PC-9 (cell line): ENCODE data around the gene MTIF2. TPM values are rescaled to one million over a fixed set of nuclear protein-coding genes. Genes with fewer than 3 reads are reported as not detected.
"Not testable (repeated sequence)": the region's sequence is repeated elsewhere in the genome, so short reads cannot be mapped to it uniquely, and the experiment has no call there.

Experiments used
- BruUV-seq: library from RNA; stranded (reverse); fragments of 400-500 nt; replicated peaks from 2 replicates; lab custom pipeline; 2021; lab: Mats Ljungman, UMichigan
- CTCF ChIA-PET: fragments of 300-600 bp; sonication (Branson Sonifier 250); formaldehyde crosslinking; loops from one replicate; lab custom pipeline; 2022; ENCODE audit warnings: antibody characterized with exemption; lab: Charles Lee
- POLR2A ChIA-PET: fragments of 300-600 bp; sonication (Branson Sonifier 250); formaldehyde crosslinking; loops from one replicate; lab custom pipeline; 2022; ENCODE audit warnings: antibody characterized with exemption; ENCODE audit not compliant: unreplicated experiment; lab: Charles Lee
- DNase-seq, 2 experiments: peaks; one replicate each; pipeline versions ENCODE4 v3.0.0 to v3.0.0-alpha.2; 2015 to 2022; ENCODE audit warnings: mixed read lengths in 1 of 2
- H2AFZ ChIP-seq: fragments of 200-600 bp; sonication (generic); 2 replicates; pipeline ENCODE4 v1.8.1; 2017; ENCODE audit warnings: antibody characterized with exemption
- H3F3A ChIP-seq: fragments of 200-600 bp; sonication (generic); 2 replicates; pipeline ENCODE4 v1.8.1; 2017; ENCODE audit warnings: antibody characterized with exemption, mild to moderate bottlenecking, low read depth; ENCODE audit not compliant: insufficient read depth
- H3K27ac ChIP-seq: fragments of 200-600 bp; sonication (generic); 2 replicates; pipeline ENCODE4 v1.6.1; 2016; ENCODE audit warnings: mixed run types
- H3K27me3 ChIP-seq: fragments of 200-600 bp; sonication (generic); 2 replicates; pipeline ENCODE4 v1.6.1; 2016; ENCODE audit warnings: low read depth, mixed run types; ENCODE audit not compliant: insufficient read depth
- H3K36me3 ChIP-seq: fragments of 200-600 bp; sonication (generic); 2 replicates; pipeline ENCODE4 v1.6.1; 2016; ENCODE audit warnings: low read depth, mixed run types
- H3K4me1 ChIP-seq: fragments of 200-600 bp; sonication (generic); replicated peaks from 2 replicates; pipeline ENCODE4 v1.6.1; 2016; ENCODE audit warnings: mixed run types; ENCODE audit not compliant: insufficient read depth
- H3K4me2 ChIP-seq: fragments of 200-600 bp; sonication (generic); 2 replicates; pipeline ENCODE4 v1.6.1; 2017; ENCODE audit warnings: mixed run types
- H3K4me3 ChIP-seq: fragments of 200-600 bp; sonication (generic); 2 replicates; pipeline ENCODE4 v1.6.1; 2016; ENCODE audit warnings: mixed run types
- H3K79me2 ChIP-seq: fragments of 200-600 bp; sonication (generic); 2 replicates; pipeline ENCODE4 v1.6.1; 2017; ENCODE audit warnings: low read depth, mixed run types
- H3K9me2 ChIP-seq: fragments of 200-600 bp; sonication (generic); 2 replicates; pipeline ENCODE4 v1.8.1; 2017; ENCODE audit warnings: mild to moderate bottlenecking; ENCODE audit not compliant: insufficient read depth
- H3K9me3 ChIP-seq: fragments of 200-600 bp; sonication (generic); 2 replicates; pipeline ENCODE4 v1.8.1; 2016; ENCODE audit warnings: low read depth; ENCODE audit not compliant: insufficient read depth
- H4K20me1 ChIP-seq: fragments of 200-600 bp; sonication (generic); 2 replicates; pipeline ENCODE4 v1.8.1; 2017; ENCODE audit not compliant: insufficient read depth
- EZH2 ChIP-seq: fragments of 200-600 bp; sonication (generic); IDR thresholded peaks from 2 replicates; pipeline ENCODE4 v1.8.0; 2017; ENCODE audit warnings: antibody characterized with exemption, low read depth
- intact Hi-C: fragments of 100-400 bp; cut with micrococcal nuclease; formaldehyde crosslinking; loops from one replicate; pipeline ENCODE4 v1.10.0; 2022; ENCODE audit not compliant: unreplicated experiment
- total RNA-seq: library from RNA; stranded (reverse); gene quantifications from 2 replicates; pipeline ENCODE4 v1.2.3, GENCODE V29; 2021
- TF ChIP-seq, protein P1 (sequence below): fragments of 200-600 bp; sonication (generic); conservative IDR thresholded peaks from 2 replicates; pipeline ENCODE4 v1.6.1; 2017; ENCODE audit warnings: mixed run types, antibody characterized with exemption, mild to moderate bottlenecking, moderate library complexity

Gene MTIF2
- total RNA-seq, 1 experiment from 2014 or later, result 52.0 TPM

DNA sequence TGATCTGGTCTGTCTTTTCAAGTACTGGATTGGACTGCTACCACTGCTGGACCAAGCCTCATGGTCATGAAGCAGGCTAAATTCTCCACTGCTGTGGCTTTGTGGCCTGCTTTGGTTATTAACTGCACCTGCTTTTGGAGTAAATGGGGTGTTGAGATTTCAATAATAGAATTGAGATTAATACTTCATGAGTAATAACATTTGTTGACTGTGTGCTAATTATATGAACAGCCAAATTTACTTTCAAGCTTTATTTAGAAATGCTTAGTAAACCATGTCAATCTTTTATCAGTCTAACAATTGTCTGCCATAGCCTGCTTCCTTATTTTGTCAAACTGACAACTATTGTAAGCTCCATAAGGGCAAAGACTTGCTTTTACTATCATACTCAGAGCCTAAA lies 27.4 kb upstream of the MTIF2 start:
- H3K27ac ChIP-seq, result no peak overlapping the region
- H3K36me3 ChIP-seq, result no peaks in the 10 kb centered on the region
- no peaks in the 10 kb centered on the region for H3K79me2 ChIP-seq
- no peaks in the 10 kb centered on the region for H3K27me3 ChIP-seq
- no peaks in the 10 kb centered on the region for H3F3A ChIP-seq
- no peaks in the 10 kb centered on the region for H3K9me2 ChIP-seq
- no peak overlapping the region for H3K4me2 ChIP-seq
- ChIA-PET CTCF (no interaction called here), POLR2A (no interaction called here)
- BruUV-seq, result no TSS peak
- H2AFZ ChIP-seq, result no peak overlapping the region
- H3K4me1 ChIP-seq, result no peaks in the 10 kb centered on the region
- H4K20me1 ChIP-seq, result no peaks in the 10 kb centered on the region
- H3K4me3 ChIP-seq, result no peak overlapping the region
- no peak for DNase-seq
- intact Hi-C loops, result no loop called here
- TF ChIP-seq, protein P1, sequence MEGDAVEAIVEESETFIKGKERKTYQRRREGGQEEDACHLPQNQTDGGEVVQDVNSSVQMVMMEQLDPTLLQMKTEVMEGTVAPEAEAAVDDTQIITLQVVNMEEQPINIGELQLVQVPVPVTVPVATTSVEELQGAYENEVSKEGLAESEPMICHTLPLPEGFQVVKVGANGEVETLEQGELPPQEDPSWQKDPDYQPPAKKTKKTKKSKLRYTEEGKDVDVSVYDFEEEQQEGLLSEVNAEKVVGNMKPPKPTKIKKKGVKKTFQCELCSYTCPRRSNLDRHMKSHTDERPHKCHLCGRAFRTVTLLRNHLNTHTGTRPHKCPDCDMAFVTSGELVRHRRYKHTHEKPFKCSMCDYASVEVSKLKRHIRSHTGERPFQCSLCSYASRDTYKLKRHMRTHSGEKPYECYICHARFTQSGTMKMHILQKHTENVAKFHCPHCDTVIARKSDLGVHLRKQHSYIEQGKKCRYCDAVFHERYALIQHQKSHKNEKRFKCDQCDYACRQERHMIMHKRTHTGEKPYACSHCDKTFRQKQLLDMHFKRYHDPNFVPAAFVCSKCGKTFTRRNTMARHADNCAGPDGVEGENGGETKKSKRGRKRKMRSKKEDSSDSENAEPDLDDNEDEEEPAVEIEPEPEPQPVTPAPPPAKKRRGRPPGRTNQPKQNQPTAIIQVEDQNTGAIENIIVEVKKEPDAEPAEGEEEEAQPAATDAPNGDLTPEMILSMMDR, result no peak
- no peak for TF ChIP-seq EZH2
- H3K9me3 ChIP-seq, result no peaks in the 10 kb centered on the region

DNA sequence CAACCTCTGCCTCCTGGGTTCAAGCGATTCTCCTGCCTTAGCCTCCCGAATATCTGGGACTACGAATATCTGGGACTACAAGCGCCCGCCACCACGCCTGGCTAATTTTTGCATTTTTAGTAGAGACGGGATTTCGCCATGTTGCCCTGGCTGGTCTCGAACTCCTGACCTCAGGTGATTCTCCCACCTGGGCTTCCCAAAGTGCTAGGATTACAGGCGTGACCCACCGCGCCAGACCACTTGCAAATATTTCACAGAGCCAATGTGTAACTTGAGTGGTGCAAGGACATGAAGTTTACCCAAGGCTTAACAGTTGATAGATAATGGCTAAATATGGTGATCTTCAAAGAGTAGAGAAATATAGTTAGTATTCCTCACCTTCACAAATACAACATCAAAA lies 14.1 kb upstream of the MTIF2 start:
- Histone ChIP-seq H3K4me2 (peak overlapping the region; percentile 80), H4K20me1 (no peaks in the 10 kb centered on the region), H3F3A (no peaks in the 10 kb centered on the region), H3K27ac (no peak overlapping the region), H3K9me2 (no peaks in the 10 kb centered on the region), H3K36me3 (no peaks in the 10 kb centered on the region), H2AFZ (no peak overlapping the region), H3K79me2 (0 out of 2 replicates have a peak, but pooled peaks cover 5% of the 10 kb centered on the region), H3K27me3 (no peaks in the 10 kb centered on the region), H3K9me3 (no peaks in the 10 kb centered on the region), H3K4me3 (peak overlapping the region; percentile 80; the same call in 1 of the 2 replicates), H3K4me1 (peaks cover 12% of the 10 kb centered on the region; the same call in 1 of the 2 replicates)
- CTCF ChIA-PET, result no interaction called here
- TF ChIP-seq, protein P1, result no peak
- TF ChIP-seq EZH2, result no peak
- POLR2A ChIA-PET, result no interaction called here
- no TSS peak for BruUV-seq
- intact Hi-C loops, result loop anchor here (2.0 kb wide), 1 partner anchor 334 kb away; the partner anchor contains the start of gene PPP4R3B
- DNase-seq, result no peak

DNA sequence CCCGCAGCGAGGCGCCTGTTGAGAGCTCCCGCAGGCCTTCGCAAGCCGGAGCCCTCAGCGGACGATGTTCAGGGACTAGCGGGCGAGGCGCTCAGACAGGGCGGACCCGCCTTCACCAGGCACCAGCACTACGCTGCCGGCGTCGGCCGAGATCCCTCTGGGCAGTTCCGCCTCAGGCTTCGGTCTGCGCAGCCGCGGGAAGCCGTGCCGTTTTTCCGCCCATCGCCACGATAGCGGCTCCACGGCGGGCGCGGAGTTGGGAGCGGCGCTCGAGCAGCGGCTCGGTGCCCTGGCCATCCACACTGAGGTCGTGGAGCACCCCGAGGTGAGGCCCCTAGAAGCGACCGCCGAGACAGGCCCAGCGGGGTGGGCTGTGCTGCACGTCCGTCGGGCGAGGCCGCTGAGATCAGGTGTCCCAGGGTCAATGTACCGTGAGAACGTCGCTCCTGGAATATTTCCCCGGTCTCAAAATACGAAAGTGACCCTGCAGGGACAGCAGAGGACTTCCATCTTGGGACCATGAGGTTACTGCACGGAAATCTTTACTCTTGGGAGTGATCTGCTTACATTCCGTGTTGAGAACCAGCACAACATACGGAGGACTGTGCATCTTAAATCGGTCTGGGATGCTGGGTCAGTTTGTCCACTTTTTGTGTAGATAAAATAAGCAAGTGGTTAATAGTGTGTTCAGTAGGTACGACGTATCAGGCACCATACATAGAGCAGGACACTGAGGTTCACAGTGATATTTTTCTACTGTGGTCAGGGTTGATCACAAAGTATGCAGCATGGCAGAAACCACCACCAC lies 13.3 kb upstream of the MTIF2 start:
- Histone ChIP-seq H3K9me2 (no peaks in the 10 kb centered on the region), H3K9me3 (no peaks in the 10 kb centered on the region), H3K27me3 (no peaks in the 10 kb centered on the region), H3K4me2 (peak overlapping the region; percentile 80), H3K27ac (peak overlapping the region; percentile 40), H3K79me2 (0 out of 2 replicates have a peak, but pooled peaks cover 5% of the 10 kb centered on the region), H3K4me1 (peaks cover 12% of the 10 kb centered on the region; the same call in 1 of the 2 replicates), H2AFZ (peak overlapping the region; percentile 95), H4K20me1 (no peaks in the 10 kb centered on the region), H3K4me3 (peak overlapping the region; percentile 80), H3F3A (no peaks in the 10 kb centered on the region), H3K36me3 (no peaks in the 10 kb centered on the region)
- intact Hi-C loops, result loop anchor here (1.0 to 2.0 kb wide), 2 partner anchors 13 to 334 kb away; partner anchors contain the start of genes MTIF2 and PPP4R3B
- BruUV-seq, result TSS peak; percentile 50
- CTCF ChIA-PET, result interaction anchor here (0.6 to 0.9 kb wide), 2 partner anchors 42 to 322 kb away, joined by 5 to 9 read pairs; no protein-coding TSS in a partner anchor
- TF ChIP-seq EZH2, result no peak
- TF ChIP-seq, protein P1, result no peak
- POLR2A ChIA-PET, result interaction anchor here (0.6 kb wide), 1 partner anchor 137 kb away, joined by 3 read pairs; the partner anchor contains the start of gene CCDC88A
- DNase-seq, result peak; percentile 77 to 90

DNA sequence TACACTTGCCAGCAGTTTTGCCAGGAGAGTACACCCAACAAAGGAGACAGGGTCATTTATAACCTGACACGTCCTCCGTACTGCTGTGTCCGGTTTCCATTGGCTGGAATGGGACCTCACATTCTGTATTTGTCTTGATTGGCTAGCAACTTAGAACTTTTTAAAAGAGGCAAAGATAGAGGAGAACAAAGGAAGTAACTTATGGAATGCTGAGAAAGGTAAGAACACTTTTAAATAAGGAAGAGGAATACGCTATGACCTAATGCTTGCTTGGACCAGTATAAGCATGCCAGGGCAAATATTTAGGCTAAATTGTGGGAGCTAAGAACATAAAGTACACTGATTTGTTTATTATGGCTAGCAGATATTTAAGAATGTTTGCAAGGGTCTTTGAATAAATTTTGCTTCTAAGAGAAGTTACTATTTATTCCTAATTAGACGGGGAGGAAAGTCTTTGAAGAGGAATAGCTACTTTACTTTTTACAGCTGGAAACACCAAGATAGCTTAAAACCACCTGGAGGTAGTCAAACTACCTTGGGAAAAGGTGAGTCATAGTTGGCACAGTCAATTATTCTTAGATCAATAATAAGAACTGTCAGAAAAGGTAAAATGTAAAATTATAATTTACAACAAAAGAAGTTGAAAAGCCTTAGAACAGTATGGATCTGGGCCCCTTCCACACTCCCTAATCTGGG lies 12.0 kb upstream of the MTIF2 start:
- H3F3A ChIP-seq, H3K27me3 ChIP-seq, H3K27ac ChIP-seq, H3K79me2 ChIP-seq, H3K9me3 ChIP-seq, H3K9me2 ChIP-seq, H3K36me3 ChIP-seq, H3K4me3 ChIP-seq, intact Hi-C loops, CTCF ChIA-PET, POLR2A ChIA-PET, H4K20me1 ChIP-seq, DNase-seq: not testable (repeated sequence)
- TSS peak; percentile 71 for BruUV-seq
- Histone ChIP-seq H3K4me2 (peak overlapping the region; percentile 80; the same call in 1 of the 2 replicates), H3K4me1 (peaks cover 12% of the 10 kb centered on the region; the same call in 1 of the 2 replicates), H2AFZ (peak overlapping the region; percentile 95)
